ENCODE results near the gene PFKP. TPM values are rescaled to one million over a fixed set of nuclear protein-coding genes. Genes with fewer than 3 reads are reported as not detected.

The PFKP gene
- 137 and 138 TPM in 2 replicates for total RNA-seq

GRCh38 chr10:3067118-3067858 lies at the start of gene PFKP:
PFKP (plus strand) TSS chr10:3067548; CDS start chr10:3067596, 48 bp downstream.

GRCh38 chr10:3172446-3173170 lies 105.3 kb downstream of the PFKP start, which contains the start of gene PITRM1:
PITRM1 (minus strand) TSS chr10:3172782; CDS start chr10:3172772, 10 bp downstream.

Other genes starting within 250 kb of the PFKP start
- gene PITRM1, start 105.2 kb downstream of the PFKP start, total RNA-seq, result 112 and 115 TPM in 2 replicates

Data from myometrial cell (primary cell).